HG02610 (cell line): ENCODE data around the gene NAALADL2.
"Not testable (repeated sequence)": the region's sequence is repeated elsewhere in the genome, so short reads cannot be mapped to it uniquely, and the experiment has no call there.

ENCODE experiments used
- ATAC-seq: cut with Tn5 transposase; IDR thresholded peaks from one replicate; pipeline ENCODE4 v1.9.1; 2021; ENCODE audit warnings: mild to moderate bottlenecking, moderate library complexity; ENCODE audit not compliant: unreplicated experiment

NAALADL2 gene

DNA sequence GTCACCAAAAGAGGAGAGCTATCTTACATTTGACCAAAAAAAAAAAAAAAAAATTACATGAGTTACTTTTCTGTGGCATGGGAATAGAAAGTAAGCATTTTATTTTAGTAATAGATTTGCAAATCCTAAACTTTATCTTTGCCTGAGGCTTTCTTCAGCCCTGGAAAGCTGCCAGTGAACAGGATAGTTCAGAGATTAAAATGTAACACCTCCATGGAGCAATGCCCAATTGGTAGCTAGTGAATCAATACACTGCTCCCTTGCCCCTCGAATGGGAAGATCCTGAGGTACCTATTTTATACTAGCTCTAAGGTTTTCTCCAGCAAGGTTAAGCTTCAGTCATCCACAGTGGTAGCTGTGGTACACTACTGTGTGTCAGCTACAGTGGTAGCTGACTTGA, 867.1 kb downstream of the NAALADL2 start:
- no peak for ATAC-seq

DNA sequence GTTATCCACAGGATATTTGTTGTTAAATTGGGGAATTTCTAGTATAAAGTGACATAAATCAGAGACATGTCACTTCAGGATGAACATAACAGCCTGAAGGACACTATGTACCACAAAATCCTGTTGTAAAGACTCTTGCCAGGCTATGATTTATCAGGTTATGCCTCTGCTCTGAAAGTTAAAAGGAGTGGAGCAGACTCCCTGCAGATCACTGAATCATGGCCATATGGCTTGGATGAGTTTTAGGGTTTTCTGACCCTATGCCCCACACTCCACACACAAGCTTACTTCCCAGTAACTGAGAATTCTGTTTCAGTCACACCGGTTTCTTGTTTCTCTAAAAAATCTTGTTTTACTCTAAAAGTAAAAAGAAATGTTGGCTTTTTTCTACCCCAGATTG, 869.4 kb downstream of the NAALADL2 start:
- ATAC-seq, result no peak

GRCh38 chr3:175729466-175729865, 870.3 kb downstream of the NAALADL2 start:
- no peak for ATAC-seq

DNA sequence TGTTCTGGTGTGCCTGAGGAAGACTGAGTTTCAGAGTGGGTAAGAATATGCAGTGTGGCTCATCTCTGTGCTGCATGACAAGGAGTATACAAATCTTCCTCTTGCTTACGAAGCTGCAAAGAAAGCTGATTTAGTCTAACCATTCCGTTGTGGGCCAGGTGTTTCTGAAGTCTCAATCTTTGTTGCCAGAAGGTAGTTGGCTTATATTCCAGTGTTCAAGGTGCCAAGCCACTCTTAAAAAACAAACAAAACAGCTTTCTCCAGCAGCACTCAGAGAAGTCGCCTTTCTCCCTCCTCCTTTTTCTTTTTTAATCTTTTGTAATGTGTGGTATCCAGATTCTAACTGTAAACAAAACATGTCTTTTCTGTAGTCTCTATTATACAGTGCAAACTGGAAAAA, 872.4 kb downstream of the NAALADL2 start:
- no peak for ATAC-seq

- no peak for ATAC-seq
Measured at GRCh38 chr3:175732017-175732416, 872.9 kb downstream of the NAALADL2 start.

DNA sequence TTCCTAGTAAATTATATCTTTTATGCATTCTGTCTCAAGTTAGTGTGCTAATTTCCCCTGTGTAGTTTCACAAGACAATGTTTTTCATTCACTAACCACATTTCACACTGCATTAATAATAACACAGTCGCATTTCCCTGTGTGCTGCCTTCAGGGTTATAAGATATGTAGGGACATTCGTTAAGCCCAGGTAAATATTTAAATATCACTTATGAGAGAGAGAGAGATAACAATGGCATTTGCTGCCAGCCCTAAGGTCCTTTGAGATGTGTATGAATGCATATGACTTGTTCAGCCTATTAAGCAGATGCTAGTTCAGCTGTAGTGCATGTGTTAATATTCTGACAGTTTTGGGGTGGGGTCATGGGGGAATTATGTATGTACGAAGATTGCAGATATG, 876.7 kb downstream of the NAALADL2 start:
- ATAC-seq, result no peak

- no peak for ATAC-seq
Measured at GRCh38 chr3:175737646-175738572, 878.8 kb downstream of the NAALADL2 start.

- ATAC-seq, result no peak
Measured at GRCh38 chr3:175741951-175742350, 882.8 kb downstream of the NAALADL2 start.

- no peak for ATAC-seq
Measured at GRCh38 chr3:175743733-175744400, 884.7 kb downstream of the NAALADL2 start.

DNA sequence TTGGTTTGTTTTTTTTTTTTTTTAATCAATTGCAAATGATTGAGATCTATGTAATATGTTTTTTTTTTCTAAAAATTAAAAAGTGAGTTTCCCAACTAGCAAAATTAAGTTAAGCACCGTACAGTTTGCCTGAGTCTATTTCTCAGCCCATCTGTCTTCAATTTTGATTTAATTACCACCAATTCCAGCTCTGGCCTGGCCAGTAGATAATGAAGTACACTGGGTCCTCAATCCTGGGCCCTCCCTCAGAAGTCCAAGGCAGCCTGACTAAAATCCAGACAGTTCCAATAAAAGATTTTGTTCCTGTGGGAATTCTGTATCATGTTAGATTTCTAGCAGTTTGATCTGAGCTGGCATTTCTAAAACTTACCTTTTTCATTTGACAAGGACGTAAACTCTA, 887.2 kb downstream of the NAALADL2 start:
- ATAC-seq, result no peak

DNA sequence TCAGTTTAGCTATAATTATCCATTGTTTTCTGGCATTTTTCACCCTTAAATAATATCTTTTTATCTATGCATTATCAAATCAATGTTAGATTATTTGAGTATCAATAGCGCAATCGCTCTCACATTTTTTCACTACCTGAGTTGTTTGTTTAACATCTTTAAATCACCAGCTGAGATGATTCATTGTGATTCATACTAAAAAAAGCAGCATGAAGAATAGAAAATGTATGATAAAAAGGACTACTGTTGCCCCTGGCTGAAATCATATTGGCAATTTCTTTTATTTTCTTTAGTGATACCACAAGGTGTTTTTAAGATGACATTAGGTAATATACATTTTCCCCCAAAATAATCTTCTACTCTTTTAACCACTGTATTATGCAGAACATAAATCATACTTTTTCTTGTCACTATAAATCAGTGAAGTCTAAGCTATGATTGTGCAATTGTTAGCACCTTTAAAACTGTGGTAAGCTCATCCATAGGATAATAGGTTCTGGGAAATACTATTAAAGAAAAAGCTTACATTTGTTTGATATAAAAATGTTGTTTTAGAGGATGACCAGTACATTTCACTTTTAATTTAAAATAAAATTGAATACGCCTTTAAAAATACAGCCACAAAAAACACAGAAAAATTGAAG, 889.1 kb downstream of the NAALADL2 start:
- no peak for ATAC-seq

DNA sequence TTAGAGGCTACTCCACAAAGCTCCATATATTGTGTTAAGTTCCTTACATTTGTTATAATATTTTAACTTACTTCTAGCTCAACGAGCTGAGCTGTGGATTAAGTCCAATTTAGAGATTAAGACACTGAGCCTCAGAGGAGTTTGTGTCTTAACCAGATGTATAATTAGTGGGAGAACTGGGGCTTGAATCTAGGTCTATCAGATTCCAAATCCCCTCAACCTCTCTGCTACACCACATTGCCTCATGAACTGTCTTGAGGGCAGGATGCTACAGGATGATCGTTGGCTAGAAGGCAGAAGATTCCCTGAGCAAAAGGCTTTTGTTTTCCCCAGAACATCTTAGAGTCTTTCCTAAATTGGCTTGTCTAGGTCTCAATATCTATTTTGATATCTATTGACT, 890.8 kb downstream of the NAALADL2 start:
- no peak for ATAC-seq

GRCh38 chr3:175751089-175751488, 892.0 kb downstream of the NAALADL2 start:
- ATAC-seq, result no peak

- ATAC-seq, result no peak
Measured at GRCh38 chr3:175763948-175764347, 904.8 kb downstream of the NAALADL2 start.

- ATAC-seq, result no peak
Measured at GRCh38 chr3:175764722-175765121, 905.6 kb downstream of the NAALADL2 start.

- ATAC-seq, result no peak
Measured at GRCh38 chr3:175770426-175770825, 911.3 kb downstream of the NAALADL2 start.

DNA sequence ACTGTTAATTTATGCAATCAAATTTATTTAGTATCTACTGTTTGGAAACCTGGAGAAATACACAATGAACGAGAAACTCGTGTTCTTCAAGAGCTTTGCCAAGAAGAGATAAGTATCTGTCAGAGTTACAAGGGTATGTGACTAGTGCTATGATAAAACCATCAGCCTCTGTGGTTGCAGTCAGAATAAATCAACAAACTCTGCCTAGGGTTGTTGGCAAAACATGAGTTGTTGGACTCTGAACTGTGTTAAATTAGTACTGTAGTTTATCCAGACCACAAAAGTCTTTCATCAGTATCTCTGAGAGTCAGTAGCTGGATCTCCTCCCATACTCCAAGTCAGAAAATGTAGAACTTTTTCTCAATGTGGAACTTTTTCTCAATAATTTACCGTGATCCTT, 918.4 kb downstream of the NAALADL2 start:
- no peak for ATAC-seq

DNA sequence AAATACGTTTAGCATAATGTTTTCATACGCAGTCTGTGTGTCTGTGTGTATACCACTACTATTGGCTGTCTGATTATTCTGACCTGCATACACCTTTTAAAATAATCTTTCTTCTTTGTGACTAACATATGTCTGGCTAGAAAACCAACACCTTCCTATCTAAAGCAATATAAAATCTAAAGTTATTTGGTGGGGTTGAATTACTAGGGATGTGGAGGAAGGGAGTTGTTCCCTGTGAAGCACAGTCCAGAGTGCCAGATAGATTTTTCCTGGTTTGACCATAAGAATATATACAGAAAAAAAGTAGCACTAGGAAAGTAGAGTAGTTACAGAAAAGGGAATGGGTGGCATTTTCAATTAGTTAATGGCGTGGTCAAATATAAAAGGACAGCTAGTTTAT, 918.8 kb downstream of the NAALADL2 start:
- ATAC-seq, result no peak

DNA sequence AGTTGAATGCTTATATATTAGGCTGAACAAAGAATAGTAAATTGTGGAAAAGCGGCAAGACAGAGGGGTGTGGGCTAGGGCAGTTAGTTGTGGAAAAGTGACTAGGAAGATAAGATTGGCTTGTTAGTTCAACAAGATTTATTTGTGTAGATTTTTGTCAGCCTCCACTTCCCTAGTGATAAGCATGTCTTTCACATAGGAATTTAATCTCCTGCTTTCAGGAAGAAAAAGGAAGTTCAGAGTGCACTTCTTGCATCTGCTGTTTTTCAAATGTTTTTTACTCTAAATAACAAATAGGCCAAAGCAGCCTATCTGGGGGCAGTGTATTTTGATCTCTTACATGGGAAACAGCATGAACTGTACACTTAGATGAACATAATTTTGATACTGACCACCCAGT, 919.9 kb downstream of the NAALADL2 start:
- ATAC-seq, result no peak

DNA sequence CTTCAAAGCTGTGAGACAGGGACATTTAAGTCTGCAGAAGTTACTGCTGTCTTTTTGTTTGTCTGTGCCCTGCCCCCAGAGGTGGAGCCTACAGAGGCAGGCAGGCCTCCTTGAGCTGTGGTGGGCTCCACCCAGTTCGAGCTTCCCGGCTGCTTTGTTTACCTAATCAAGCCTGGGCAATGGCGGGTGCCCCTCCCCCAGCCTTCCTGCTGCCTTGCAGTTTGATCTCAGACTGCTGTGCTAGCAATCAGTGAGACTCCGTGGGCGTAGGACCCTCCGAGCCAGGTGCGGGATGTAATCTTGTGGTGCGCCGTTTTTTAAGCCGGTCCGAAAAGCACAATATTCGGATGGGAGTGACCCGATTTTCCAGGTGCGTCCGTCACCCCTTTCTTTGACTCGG, 928.0 kb downstream of the NAALADL2 start:
- ATAC-seq, result not testable (repeated sequence)

DNA sequence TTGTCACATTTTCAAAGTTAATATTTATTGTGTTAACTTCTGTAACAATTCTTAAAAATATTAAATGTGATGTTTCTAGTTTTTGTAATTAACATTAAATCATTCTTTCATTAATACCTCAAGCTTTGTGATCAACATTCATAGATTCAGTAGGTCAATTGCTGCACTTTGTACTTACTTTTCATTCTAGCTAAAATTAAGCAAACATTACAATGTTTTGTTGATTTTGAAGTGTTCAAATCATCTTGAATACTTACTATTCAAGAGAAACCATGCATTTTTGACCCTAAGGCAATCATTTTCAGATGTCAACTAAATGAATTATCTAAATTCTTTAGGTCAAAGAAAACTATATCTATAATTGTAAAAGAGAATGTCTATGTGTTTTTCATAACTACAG, 933.1 kb downstream of the NAALADL2 start:
- no peak for ATAC-seq

DNA sequence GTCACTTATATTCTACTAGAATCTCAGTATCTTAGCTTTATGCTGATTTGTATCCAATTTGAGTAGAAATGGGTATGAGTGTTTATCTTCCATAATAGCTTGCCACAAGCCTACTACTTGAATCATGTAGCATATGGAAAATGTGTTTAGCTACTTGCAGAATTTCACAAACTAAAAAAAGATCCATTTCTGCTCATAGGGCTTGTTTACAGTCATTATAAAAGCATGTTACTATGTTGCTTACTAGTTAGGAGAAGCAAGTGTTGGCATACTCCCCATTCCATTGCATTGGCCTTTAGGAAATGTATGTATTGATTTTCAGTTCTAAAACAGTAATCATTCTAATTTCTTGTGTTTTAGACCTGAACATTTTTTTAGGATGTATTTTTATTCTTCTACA, 939.2 kb downstream of the NAALADL2 start:
- ATAC-seq, result no peak
